ENCODE data around the gene GNG5.
A peak's percentile ranks its signal among the peaks of the same experiment; 100 is the strongest.

The GNG5 gene

GRCh38 chr1:84493747-84494146 lies 12.6 kb downstream of the GNG5 start:
- no peak for TF ChIP-seq CTCF (IDR thresholded peaks at IDR 0.05; ENCODE audit: low read depth, low read length)
- DNase-seq (ENCODE audit: low read depth, low spot score) = no peak
- in situ Hi-C loops (cut with HindIII; ENCODE audit: low sequenced_read_pairs) = no loop called here
- H3K4me3 ChIP-seq (ENCODE audit: low read depth, low read length) = no peak overlapping the region

DNA sequence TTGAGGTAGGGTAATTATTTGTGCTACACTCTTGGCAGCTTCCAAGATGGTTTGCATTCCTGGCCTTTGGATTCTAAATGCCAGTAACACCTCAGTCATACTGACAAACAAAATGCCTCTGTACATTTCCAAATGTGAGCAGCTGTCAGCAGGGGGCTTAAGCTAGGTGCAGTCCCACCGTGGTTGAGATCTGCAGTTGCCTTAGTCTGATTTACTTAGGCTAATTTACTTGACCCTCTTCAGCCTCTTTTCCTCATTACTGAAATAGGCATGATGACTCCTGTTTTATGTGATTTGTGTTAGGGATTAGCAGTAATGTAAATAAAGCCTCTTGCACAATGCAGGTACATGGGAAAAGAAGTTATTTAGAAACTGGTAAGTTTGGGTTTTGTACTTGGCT lies 13.7 kb downstream of the GNG5 start:
- DNase-seq (ENCODE audit: low read depth, low spot score) = no peak
- H3K4me3 ChIP-seq (ENCODE audit: low read depth, low read length) = no peak overlapping the region
- no peak for TF ChIP-seq CTCF (IDR thresholded peaks at IDR 0.05; ENCODE audit: low read depth, low read length)
- in situ Hi-C loops (cut with HindIII; ENCODE audit: low sequenced_read_pairs) = no loop called here

- DNase-seq (ENCODE audit: low read depth, low spot score) = no peak
- no peak overlapping the region for H3K4me3 ChIP-seq (ENCODE audit: low read depth, low read length)
- in situ Hi-C loops (cut with HindIII; ENCODE audit: low sequenced_read_pairs) = no loop called here
- TF ChIP-seq CTCF (IDR thresholded peaks at IDR 0.05; ENCODE audit: low read depth, low read length) = no peak
Measured at GRCh38 chr1:84489766-84490165, 16.6 kb downstream of the GNG5 start.

DNA sequence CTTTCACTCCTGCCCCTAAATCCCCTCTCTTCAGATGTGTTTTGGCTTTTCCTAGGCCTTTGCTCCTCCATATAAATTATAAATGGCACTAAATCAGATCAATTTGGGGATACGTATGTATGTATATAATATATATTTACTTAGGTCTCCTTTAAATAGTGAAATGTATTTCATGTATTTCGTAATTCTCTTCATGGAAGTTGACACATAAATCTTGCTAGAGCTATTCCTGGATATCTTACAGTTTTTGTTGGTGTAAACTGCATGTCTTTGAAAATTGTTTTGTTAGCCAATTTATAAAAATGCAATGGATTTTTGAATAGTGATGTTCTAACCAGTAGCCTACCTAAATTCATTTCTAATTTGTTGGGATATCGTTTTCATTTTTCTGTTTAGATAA lies 18.3 kb downstream of the GNG5 start:
- no peak for TF ChIP-seq CTCF (IDR thresholded peaks at IDR 0.05; ENCODE audit: low read depth, low read length)
- DNase-seq (ENCODE audit: low read depth, low spot score) = no peak
- no peak overlapping the region for H3K4me3 ChIP-seq (ENCODE audit: low read depth, low read length)
- in situ Hi-C loops (cut with HindIII; ENCODE audit: low sequenced_read_pairs) = no loop called here

GRCh38 chr1:84481317-84481716 lies 25.1 kb downstream of the GNG5 start:
- no peak for DNase-seq (ENCODE audit: low read depth, low spot score)
- in situ Hi-C loops (cut with HindIII; ENCODE audit: low sequenced_read_pairs) = no loop called here
- H3K4me3 ChIP-seq (ENCODE audit: low read depth, low read length) = no peak overlapping the region
- TF ChIP-seq CTCF (IDR thresholded peaks at IDR 0.05; ENCODE audit: low read depth, low read length) = no peak

DNA sequence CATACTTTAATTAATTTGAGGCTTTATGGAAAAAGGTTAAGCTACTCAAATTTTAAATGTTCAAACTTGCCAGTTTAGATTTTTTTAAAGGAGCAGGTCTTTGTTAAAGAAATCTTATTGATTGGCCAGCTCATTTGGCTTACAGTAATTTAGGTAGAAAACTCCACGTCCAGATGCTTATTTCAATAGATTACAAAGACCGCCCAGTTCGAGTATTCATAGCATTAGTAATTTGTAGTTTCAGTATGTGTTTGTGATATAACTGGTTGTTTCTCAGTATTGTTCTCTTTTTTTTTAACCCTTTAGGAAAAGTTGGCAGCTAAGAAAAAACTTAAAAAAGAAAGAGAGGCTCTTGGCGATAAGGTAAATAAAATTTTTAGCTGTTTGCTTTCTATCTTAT lies 25.7 kb downstream of the GNG5 start:
- TF ChIP-seq CTCF (IDR thresholded peaks at IDR 0.05; ENCODE audit: low read depth, low read length) = no peak
- in situ Hi-C loops (cut with HindIII; ENCODE audit: low sequenced_read_pairs) = no loop called here
- peak overlapping the region; percentile 87 for H3K4me3 ChIP-seq (ENCODE audit: low read depth, low read length)
- DNase-seq (ENCODE audit: low read depth, low spot score) = no peak

GRCh38 chr1:84479998-84480397 lies 26.4 kb downstream of the GNG5 start:
- no peak for DNase-seq (ENCODE audit: low read depth, low spot score)
- peak overlapping the region; percentile 87 for H3K4me3 ChIP-seq (ENCODE audit: low read depth, low read length)
- TF ChIP-seq CTCF (IDR thresholded peaks at IDR 0.05; ENCODE audit: low read depth, low read length) = no peak
- in situ Hi-C loops (cut with HindIII; ENCODE audit: low sequenced_read_pairs) = no loop called here
